HCT116 (cell line): Measurements from ENCODE around the gene CTNND2.

Source experiments
- CTCF ChIP-seq, 3 experiments: fragments of 200-600 bp in 1 of 3; sonication (generic) in 1 of 3; IDR thresholded peaks in 2 of 3; conservative IDR thresholded peaks in 1 of 3; 2 replicates each; pipeline ENCODE4 v1.5.1; 2012 to 2017; ENCODE audit warnings: low read depth in 2 of 3, low read length in 2 of 3, antibody characterized with exemption in 1 of 3, borderline replicate concordance in 1 of 3, control low read depth in 1 of 3, mild to moderate bottlenecking in 1 of 3, mixed read lengths in 1 of 3, mixed run types in 1 of 3, moderate library complexity in 1 of 3; ENCODE audit not compliant: insufficient read depth in 1 of 3
- POLR2AphosphoS5 ChIP-seq: IDR thresholded peaks from 2 replicates; pipeline ENCODE4 v1.6.1; 2011; ENCODE audit warnings: mild to moderate bottlenecking, low read depth, low read length, moderate library complexity
- TF ChIP-seq, protein P1 (sequence below): IDR thresholded peaks from 2 replicates; pipeline ENCODE4 v1.6.1; 2012; ENCODE audit warnings: low read depth

DNA sequence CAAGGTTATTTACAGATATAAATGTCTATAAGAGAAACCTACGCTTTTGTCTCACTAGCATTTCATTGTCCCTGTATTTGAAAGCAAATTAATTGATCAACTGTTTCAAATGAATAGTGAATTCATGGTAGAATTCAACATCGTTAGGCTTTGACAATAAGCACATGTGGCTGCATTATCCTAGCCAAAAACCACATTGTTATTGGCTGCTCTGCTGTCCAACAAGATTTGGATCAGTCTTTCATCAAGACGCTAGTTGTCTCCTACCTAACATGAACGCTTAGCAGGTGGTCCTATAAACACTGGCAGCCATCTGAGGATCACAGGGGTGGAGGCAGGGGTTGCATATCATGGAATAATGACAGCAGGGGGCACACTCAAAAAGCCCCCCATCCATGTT, 455.0 kb downstream of the CTNND2 start:
- TF ChIP-seq, protein P1, sequence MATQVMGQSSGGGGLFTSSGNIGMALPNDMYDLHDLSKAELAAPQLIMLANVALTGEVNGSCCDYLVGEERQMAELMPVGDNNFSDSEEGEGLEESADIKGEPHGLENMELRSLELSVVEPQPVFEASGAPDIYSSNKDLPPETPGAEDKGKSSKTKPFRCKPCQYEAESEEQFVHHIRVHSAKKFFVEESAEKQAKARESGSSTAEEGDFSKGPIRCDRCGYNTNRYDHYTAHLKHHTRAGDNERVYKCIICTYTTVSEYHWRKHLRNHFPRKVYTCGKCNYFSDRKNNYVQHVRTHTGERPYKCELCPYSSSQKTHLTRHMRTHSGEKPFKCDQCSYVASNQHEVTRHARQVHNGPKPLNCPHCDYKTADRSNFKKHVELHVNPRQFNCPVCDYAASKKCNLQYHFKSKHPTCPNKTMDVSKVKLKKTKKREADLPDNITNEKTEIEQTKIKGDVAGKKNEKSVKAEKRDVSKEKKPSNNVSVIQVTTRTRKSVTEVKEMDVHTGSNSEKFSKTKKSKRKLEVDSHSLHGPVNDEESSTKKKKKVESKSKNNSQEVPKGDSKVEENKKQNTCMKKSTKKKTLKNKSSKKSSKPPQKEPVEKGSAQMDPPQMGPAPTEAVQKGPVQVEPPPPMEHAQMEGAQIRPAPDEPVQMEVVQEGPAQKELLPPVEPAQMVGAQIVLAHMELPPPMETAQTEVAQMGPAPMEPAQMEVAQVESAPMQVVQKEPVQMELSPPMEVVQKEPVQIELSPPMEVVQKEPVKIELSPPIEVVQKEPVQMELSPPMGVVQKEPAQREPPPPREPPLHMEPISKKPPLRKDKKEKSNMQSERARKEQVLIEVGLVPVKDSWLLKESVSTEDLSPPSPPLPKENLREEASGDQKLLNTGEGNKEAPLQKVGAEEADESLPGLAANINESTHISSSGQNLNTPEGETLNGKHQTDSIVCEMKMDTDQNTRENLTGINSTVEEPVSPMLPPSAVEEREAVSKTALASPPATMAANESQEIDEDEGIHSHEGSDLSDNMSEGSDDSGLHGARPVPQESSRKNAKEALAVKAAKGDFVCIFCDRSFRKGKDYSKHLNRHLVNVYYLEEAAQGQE = no peak
- no peak for TF ChIP-seq POLR2AphosphoS5
- TF ChIP-seq CTCF (IDR thresholded peaks at IDR 0.05 in 2 of 3, conservative IDR thresholded peaks at IDR 0.05 in 1 of 3; ENCODE audit: borderline replicate concordance in 1 of 3, insufficient read depth in 1 of 3, low read depth in 2 of 3, low read length in 2 of 3) = no peak
